ENCODE results near the gene TSPAN2.

DNA sequence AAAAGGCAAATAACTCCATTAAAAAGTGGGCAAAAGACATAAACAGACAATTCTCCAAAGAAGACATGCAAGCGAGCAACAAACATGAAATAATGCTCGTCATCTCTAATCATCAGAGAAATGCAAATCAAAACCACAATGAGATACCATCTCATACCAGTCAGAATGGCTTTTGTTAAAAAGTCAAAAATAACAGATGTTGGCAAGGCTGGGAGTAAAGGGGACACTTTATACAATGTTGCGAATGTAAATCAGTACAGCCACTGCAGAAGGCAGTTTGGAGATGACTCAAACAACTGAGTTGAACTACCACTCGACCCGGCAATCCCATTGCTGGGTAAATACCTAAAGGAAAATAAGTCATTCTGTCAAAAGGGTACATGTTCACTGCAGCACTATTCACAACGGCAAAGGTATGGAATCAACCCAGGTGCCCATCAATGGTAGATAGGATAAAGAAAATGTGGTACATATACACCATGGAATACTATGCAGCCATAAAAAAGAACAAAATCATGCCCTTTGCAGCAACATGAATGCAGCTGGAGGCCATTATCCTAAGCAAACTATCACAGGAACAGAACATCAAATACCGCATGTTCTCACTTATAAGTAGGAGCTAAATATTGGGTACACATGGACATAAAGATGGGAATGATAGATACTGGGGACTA lies 25.9 kb downstream of the TSPAN2 start:
- TF ChIP-seq POLR2A (IDR thresholded peaks at IDR 0.05), result no peak
- TF ChIP-seq, protein P1, sequence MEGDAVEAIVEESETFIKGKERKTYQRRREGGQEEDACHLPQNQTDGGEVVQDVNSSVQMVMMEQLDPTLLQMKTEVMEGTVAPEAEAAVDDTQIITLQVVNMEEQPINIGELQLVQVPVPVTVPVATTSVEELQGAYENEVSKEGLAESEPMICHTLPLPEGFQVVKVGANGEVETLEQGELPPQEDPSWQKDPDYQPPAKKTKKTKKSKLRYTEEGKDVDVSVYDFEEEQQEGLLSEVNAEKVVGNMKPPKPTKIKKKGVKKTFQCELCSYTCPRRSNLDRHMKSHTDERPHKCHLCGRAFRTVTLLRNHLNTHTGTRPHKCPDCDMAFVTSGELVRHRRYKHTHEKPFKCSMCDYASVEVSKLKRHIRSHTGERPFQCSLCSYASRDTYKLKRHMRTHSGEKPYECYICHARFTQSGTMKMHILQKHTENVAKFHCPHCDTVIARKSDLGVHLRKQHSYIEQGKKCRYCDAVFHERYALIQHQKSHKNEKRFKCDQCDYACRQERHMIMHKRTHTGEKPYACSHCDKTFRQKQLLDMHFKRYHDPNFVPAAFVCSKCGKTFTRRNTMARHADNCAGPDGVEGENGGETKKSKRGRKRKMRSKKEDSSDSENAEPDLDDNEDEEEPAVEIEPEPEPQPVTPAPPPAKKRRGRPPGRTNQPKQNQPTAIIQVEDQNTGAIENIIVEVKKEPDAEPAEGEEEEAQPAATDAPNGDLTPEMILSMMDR (IDR thresholded peaks at IDR 0.05), result no peak

All from esophagus squamous epithelium (tissue), 4 donors.